HG02852 (cell line): ENCODE data around the gene CASP8.
"Not testable (repeated sequence)": the region's sequence is repeated elsewhere in the genome, so short reads cannot be mapped to it uniquely, and the experiment has no call there.

ENCODE experiments used
- ATAC-seq: cut with Tn5 transposase; IDR thresholded peaks from one replicate; pipeline ENCODE4 v1.9.1; 2021; ENCODE audit warnings: mild to moderate bottlenecking, moderate library complexity; ENCODE audit not compliant: unreplicated experiment

The CASP8 gene

DNA sequence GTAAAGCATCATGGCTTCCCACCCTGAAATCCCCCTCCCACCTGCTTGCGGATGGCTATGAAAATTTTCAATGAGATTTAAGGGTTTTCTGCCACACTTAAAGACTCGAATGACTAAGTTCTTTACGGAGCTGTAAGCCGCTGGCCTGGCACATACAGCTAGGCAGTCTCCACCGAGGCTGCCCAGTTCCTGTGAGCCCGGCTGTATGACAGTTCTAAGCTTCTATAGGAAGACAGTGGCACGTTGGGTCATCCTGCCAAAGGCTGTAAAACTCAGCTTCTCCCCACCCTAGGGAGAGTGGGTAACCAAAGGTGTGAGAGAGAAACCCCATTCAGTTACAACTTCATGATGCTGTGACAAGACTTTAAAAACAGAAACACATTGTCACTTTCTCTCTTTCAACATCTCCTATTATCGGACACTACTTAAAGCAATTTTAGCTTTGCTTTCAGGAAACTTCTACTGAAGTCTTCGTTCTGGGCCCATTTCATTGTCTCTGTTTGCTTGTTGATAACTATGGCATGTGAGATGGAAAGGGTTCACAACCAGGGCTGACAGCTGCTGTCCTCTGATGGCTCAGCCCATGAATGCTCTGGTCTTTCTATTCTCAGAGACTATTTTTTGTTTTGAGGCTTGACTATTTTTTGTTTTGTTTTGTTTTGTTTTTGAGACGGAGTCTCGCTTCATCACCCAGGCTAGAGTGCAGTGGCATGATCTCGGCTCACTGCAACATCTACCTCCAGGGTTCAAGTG lies 7.1 kb downstream of the CASP8 start:
- no peak for ATAC-seq

DNA sequence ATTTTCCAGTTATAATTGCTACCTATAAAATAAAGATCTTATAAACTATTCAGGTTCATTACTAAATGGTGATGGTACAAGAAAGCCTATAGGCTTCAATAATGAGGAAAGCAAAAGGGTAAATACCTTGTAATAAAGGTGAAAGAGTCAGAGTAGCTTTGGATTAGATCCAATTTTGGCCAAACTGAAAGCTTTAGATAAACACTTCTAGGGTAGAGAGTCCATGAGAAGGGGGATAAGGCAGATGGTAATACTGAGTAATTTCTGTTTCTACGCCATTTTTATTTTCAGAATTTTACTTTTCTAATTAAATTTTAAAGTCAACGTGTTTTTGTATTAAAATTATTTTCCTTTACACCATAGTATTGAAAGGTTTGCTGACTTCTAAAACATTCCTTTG lies 9.4 kb downstream of the CASP8 start:
- ATAC-seq: no peak

DNA sequence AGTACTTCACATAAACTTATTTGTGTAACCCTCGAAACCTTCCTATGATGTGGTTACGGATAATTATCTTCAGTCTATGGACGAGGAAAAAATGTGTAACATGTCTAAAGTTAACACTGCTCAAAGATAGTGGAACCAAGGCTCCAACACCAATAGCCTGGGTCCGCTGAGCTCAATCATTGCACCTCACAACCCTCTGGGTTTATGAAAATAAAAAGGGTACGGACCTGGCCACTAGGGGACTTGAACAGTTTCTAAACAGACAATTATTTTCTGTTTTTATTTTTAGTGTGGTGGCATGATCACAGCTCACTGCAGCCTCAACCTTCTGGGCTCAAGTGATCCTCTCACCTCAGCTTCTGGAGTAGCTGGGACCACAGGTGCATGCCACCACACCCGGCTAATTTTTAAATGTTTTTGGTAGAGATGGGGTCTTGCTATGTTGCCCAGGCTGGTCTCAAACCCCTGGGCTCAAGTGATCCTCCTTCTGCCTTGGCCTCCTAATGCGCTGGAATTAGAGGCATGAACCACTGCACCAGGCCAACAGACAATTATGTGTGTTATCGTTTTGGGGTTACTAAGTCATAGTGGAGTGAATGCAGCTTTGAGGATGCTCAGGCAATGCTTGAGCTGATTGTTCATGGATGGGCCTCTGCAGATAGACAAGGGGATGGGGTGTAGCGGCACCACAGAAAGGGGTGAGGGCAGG lies 10.1 kb downstream of the CASP8 start:
- no peak for ATAC-seq

DNA sequence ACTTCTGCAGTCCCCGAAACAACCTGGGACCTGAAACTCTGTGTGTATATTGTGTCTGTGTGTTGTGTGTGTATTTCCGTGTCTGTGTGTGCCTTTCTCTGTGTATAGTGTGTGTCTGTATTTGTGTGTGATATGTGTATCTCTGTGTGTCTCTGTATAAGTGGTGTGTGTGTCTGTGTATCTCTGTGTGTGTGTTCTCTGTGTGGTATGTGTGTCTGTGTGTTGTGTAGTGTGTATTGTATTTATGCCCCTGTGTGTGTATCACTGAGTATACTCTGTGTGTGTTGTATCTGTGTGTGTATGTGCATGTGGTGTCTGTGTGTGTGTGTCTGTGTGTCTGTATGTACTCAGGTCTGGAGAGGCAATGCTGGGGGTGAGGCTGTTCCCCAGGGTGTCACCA lies 11.6 kb downstream of the CASP8 start:
- ATAC-seq: no peak

DNA sequence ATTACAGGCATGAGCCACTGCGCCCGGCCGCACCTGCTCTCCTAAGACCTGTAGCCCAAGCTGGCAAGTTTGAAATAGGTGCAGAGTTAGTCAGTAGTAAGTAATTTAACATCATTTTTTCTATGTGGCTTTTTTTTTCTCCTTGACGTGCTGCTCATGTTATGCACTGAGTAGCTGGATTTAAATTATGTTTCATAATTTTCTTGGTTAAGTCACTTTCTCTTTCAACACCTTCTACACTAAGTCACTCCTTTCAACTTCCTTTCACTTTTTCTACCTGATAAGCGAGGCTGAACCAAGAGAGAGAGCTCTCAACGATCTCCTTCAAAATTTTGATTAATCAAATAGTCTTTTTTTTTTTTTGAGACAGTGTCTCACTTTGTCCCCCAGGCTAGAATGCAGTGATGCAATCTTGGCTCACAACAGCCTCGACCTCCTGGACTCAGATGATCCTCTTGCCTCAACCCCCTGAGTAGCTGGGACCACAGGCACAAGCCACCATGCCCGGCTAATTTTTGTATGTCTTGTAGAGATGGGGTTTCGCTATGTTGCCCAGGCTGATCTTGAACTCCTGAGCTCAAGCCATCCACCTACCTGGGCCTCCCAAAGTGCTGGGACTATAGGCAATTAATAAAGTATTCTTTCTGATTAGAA lies 13.1 kb downstream of the CASP8 start:
- ATAC-seq: no peak

DNA sequence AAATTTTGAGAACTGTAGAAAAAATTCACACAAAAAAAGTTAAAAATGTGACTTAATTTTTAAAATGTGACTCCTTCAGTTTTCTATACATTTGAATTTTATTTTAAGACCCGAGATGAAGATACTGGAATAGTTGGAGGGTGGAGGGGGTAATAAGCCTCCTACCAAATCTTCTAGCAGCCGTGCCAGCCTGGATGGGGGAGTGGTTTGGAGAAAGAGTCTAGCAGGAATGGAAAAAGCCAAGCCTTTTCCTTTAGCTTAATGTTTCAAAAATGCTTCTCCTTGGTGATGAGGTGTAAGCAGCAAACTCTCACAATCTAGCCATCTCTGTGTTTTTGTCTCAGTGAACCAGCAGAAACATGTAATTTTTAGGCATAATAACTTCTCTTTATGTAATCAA lies 14.7 kb downstream of the CASP8 start:
- ATAC-seq: no peak

DNA sequence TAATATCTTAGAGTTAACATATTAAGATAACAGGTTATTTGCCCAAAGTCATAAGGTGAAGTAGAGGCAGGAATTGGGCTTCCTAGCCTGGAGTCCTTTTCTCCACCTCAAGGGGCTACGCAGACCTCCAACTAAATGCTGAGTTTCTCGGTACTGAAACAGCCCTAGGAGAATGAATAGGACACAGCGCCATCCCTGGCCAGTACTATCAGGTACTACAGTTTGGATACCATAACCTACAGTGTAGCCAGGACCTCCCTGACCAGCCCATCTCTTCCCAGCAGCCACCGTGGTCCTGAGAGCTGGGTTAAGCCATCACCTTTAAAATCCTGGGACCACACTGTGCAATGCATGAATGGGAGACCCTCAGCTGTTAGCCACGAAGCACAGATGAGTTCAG lies 15.7 kb downstream of the CASP8 start:
- ATAC-seq: no peak

DNA sequence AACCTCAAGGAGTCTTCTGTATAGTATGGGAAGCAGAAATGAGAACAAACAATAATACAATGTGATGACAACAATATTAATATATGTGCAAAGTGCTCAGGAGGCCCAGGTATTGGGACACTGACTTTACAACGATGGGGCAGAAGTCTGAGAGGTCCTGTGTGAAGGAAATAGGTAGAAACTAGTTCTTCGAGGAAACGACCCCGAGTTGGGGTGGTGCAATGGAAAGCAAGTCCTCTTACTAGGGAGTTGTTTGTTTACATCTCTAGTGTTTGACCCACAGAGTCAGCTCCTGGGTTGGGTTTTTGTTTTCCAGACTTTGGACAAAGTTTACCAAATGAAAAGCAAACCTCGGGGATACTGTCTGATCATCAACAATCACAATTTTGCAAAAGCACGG lies 16.2 kb downstream of the CASP8 start:
- ATAC-seq: no peak

DNA sequence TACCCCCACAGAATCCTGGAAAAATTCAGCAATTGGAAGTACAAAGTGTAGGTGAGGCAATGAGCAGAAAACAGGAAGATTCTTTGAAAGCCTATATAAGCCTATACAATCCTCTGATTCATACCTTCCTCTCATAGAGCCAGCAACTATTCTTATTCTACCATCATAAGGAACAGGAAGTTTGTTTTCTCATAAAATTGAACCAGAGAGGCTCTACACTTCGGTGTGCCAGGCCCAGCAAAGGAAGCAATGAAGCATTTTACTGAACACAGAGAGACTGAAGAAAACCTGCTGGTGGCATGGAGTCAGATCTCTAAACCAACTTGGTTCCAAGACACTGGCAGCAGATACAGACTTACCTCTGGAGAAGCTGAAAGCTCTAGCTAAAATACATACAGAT lies 18.7 kb downstream of the CASP8 start:
- ATAC-seq: no peak

DNA sequence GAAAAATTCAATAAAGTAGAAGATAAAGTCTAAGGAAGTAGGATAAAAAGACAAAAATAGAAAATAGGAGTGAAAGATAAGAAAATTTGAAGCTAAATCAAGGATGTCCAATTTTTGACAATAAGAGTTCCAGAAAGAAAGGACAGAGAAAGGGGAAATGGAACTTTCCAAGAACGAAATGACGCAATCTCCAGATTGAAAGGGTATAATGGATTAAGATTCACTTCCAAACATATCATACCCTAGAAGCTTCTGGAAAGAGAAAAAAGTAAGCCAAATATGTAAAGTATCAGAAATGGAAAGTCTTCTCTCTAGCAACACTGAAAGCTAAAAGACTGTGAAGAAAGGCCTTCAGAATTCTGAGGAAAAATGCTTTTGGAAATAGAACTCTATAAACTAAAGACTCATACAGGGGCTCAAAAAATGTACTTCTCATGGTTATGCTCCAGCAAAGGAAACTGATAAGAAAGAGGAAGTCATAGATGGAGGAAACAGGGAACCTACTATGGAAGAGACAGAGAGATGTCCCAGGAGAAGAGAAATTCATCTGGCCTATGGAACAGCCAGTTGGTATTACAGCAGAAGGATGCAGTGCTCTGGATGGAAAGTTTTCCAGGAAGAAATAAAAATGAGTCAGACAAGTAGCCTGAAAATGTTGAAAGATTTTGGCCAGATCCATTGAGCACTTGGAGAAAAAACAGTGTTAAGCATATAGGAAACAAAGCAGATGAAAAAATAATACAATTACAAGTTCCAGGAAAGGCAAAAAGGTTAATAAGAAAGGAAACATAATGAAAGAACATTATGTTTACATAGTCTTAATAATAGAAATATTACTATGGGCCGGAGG lies 20.1 kb downstream of the CASP8 start:
- no peak for ATAC-seq

DNA sequence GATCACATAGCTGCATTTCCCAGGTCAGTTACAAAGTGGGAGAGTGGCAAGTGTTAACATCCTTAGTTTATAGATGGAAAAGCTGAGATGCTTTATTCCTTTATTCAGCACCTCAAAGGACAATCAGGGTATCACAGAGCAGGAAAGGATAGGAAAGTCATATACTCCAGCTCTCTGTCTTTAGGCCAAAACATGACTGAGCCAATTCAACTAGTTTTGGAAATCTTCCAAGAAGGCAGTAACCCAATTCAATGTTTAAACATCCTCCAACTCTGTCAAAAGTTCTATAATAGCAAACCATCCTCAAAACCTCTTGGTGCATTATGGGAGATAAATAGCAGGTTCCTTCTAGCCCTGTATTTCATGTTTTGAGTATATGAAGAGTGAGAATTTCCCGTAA lies 25.2 kb downstream of the CASP8 start:
- no peak for ATAC-seq

DNA sequence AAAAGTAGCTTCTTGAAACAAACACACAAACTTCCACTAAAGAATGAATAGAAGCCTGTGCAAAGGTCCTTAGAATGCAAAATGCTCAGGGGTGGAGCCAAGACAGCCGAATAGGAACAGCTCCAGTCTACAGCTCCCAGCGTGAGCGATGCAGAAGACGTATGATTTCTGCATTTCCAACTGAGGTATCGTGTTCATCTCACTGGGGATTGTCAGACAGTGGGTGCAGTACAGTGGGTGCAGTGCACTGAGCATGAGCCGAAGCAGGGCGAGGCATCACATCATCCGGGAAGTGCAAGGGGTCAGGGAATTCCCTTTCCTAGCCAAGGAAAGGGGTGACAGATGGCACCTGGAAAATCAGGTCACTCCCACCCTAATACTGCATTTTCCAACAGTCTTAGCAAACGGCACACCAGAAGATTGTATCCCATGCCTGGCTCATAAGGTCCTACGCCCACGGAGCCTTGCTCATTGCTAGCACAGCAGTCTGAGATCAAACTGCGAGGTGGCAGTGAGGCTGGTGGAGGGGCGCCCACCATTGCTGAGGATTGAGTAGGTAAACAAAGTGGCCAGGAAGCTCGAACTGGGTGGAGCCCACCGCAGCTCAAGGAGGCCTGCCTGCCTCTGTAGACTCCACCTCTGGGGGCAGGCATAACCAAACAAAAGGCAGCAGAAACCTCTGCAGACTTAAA lies 30.3 kb downstream of the CASP8 start:
- not testable (repeated sequence) for ATAC-seq

DNA sequence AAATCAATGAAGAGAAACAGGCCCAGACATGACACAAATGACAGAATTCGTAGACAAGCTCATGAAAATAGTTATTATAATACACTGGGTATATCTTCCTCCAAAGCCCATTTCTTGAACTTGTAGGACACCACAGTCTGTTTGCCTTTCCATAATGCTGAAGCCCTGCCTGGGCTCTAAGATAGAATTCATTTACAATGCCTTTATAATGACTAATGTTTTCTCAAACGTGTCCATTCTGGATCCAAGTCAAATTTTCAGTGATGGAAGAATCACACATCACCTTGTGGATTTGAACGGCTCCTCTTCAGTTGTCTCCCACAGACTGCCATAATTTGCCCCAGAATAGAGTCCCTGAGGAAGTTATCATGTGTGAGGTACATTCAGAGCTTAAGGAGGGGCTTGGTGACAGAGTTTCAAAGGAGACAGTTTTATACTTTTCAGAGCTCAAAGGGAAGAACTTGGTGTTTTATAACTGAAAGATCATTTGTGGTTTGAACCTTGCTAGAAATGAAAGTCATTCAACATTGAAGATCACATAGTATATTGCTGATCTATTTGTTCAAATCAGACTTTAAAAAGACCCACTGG lies 38.2 kb downstream of the CASP8 start:
- no peak for ATAC-seq

DNA sequence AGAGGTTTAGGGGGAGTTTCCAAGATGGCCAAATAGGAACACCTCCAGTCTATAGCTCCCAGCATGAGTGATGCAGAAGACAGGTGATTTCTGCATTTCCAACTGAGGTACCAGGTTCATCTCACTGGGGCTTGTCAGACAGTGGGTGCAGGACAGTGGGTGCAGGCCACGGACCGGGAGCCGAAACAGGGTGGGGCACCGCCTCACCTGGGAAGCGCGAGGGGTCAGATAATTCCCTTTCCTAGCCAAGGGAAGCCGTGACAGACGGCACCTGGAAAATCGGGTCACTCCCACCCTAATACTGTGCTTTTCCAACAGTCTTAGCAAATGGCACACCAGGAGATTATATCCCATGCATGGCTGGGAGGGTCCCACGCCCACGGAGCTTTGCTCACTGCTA lies 39.6 kb downstream of the CASP8 start:
- not testable (repeated sequence) for ATAC-seq

DNA sequence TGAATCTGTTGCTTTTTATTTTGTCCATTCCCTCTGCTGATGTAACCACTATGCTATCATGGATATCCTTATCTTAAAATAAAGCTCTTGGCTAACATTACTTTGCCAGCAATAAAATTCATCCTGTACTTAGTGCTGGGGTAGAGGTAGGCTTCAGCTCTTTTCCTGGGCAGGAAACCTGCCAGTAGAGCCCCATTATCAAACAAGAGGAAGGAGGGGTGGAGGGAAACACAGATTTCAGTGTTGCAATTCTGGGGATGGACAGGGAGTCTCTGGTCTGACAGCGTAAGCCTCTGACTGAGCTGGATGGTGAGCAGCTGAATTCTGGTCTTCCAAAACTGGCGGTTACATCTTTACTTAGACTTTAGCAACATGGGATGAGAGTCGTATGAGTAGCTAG lies 47.5 kb downstream of the CASP8 start:
- ATAC-seq: no peak

DNA sequence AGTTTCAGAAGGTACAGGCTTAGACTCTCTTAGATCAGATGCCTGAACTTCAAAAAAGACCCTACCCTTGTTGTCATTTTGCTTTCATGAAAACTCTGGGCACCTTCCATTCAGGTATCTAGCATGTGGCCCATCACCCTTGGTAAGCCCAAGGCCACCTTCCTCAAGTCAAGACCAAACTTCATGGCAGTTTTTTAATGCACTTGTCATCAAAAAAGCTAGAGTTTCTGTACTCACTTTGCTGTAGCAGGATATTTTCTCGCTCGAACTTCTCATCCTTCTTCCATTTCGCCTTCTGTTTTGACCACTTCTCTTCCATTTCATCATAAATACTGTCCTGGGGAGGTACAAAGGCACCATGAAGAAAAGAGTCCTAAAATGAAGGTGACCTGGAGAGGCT lies 48.6 kb downstream of the CASP8 start:
- no peak for ATAC-seq

DNA sequence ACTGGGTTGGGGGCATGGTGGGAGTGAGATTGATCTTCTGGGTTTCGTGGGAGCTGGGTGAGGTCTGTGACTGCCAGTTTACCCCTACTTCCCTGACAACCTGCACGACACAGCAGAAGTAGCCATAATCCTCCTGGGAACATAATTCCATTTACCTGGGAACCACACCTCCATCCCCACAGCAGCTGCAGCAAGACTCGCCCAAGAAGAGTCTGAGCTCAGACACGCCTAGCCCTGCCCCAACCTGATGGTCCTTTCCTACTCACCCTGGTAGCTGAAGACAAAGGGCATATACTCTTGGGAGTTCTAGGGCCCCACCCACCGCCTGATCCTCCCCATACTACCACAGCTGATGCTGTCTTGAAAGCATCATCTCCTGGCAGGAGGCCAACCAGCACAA lies 53.0 kb downstream of the CASP8 start:
- ATAC-seq: no peak

DNA sequence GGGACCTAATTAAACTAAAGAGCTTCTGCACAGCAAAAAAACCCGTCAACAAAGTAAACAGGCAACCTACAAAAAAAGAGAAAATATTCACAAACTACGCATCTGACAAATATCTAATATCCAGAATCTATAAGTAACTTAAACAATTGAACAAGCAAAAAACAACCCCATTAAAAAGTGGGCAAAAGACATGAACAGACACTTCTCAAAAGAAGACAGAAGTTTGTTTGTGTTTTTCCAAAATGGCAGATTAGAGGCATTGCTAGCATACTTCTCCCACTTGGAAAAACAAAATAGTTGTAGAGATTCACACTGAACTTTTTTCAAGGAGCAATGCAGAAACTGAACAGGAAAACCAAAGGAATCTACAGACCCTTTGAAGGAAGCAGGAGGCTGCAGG lies 59.2 kb downstream of the CASP8 start:
- no peak for ATAC-seq

DNA sequence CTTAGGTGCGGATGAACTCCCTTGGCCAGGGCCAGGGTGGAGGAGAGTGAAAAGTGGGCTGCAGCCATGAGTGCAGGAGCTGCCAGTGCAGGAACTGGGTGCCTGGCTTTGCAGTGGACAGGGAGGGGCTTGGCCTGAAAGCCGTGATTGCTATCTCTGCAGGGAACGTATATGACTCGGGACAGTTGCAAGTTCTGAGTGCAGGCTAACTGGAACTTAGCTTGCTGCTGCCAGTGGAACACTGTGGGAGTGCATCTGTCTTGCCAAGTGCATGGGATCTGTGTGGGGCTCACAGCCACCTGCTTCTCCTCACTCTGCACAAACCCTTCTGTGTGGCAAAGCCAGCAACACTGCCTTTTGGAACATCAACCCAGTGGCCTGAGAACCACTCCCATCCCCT lies 59.9 kb downstream of the CASP8 start:
- ATAC-seq: no peak

DNA sequence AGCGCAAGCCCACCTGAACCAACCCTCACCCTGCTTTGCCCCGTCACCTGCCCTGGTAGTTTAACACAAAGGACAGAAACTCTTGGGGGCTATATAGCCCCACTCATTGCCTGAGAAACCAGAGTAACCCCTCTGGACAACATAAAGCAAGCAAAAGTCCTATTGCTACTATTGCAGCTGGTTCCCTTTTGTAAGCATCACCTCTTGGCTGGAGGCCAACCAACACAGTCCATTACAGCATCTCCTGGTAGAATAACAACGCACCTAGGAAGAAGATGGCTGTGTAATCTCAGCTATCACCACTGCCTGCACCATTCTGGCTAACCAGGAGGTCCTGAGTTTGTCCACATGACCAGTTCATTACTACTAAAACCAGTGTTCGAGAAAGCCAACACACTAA lies 60.4 kb downstream of the CASP8 start:
- ATAC-seq: no peak
